ENCODE data around the gene TOP3B. TPM values are rescaled to one million over a fixed set of nuclear protein-coding genes. Genes with fewer than 3 reads are reported as not detected.

Gene TOP3B
- total and polyA plus RNA-seq, 4 donors, result 6.0 to 26.9 (median 8.8) TPM

DNA sequence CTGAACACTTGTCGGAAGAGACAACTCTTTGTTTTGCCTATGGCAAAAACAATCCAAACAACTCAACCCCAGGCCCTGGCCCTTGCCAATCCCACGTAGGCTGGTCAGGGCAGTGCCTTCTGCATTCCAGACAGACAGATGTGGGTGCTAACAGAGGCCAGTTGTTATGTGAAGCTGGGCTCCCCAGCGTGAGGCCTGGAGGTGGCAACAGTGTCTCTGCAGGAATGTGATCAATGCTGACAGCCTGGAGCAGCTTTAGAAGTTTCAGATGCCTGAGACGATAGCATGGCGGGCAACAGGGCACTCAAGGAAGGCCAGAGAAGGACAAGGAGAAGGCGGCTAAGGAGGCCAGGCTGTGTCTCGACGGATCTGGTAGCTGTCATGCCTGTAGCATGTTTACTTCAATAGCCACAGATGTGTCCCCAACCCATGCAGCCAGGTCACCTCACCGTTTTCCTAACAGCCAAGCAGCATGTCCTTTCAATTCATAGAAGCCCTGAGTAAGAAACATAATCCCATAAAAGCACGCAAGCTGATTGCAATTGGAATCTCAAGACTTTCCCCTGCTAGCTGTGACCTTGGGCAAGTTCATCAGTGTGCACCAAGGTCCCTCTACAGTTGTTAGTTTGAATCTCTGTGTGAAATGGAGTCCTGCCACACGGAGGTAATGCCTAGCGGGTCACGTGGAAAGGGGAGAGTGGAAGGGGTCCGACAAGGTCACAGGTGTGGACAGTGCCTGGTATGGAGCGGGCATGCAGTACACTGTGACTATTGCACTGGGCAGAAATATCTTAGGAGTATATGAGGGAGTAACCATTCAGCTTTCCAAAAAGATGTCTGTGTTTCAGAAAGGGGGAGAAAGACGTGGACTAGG, 15.7 kb downstream of the TOP3B start:
- peaks cover 20 to 85% (median 66%) of the 10 kb centered on the region in 4 donors for H3K36me3 ChIP-seq (ENCODE audit: control insufficient read depth in 4 of 4, insufficient read depth in 3 of 4, low read depth in 1 of 4, low read length in 3 of 4)
- H3K27me3 ChIP-seq (ENCODE audit: control insufficient read depth in 4 of 4, insufficient read depth in 4 of 4, low read length in 3 of 4), result no peaks in the 10 kb centered on the region
- DNase-seq (ENCODE audit: low spot score), result no peak
- TF ChIP-seq EGR1 (IDR thresholded peaks at IDR 0.05; ENCODE audit: low read depth in 2 of 2), result no peak
- no peak for TF ChIP-seq HNF4A (conservative IDR thresholded peaks at IDR 0.05)
- TF ChIP-seq HNF4G (IDR thresholded peaks at IDR 0.05), result no peak
- TF ChIP-seq, protein P1, sequence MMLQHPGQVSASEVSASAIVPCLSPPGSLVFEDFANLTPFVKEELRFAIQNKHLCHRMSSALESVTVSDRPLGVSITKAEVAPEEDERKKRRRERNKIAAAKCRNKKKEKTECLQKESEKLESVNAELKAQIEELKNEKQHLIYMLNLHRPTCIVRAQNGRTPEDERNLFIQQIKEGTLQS (IDR thresholded peaks at IDR 0.05), result no peak
- TF ChIP-seq NR2F2 (IDR thresholded peaks at IDR 0.05), result no peak
- TF ChIP-seq, protein P2, sequence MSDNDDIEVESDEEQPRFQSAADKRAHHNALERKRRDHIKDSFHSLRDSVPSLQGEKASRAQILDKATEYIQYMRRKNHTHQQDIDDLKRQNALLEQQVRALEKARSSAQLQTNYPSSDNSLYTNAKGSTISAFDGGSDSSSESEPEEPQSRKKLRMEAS (IDR thresholded peaks at IDR 0.05), result no peak
- TF ChIP-seq SP1 (IDR thresholded peaks at IDR 0.05), result no peak
- no peak for TF ChIP-seq FOXA1 (IDR thresholded peaks at IDR 0.05)
- no peak for TF ChIP-seq FOXA2 (IDR thresholded peaks at IDR 0.05)
- no peak for TF ChIP-seq RXRA (IDR thresholded peaks at IDR 0.05)
- TF ChIP-seq TAF1 (conservative IDR thresholded peaks at IDR 0.05), result no peak
- no peak for TF ChIP-seq JUND (IDR thresholded peaks at IDR 0.05)
- TF ChIP-seq, protein P3, sequence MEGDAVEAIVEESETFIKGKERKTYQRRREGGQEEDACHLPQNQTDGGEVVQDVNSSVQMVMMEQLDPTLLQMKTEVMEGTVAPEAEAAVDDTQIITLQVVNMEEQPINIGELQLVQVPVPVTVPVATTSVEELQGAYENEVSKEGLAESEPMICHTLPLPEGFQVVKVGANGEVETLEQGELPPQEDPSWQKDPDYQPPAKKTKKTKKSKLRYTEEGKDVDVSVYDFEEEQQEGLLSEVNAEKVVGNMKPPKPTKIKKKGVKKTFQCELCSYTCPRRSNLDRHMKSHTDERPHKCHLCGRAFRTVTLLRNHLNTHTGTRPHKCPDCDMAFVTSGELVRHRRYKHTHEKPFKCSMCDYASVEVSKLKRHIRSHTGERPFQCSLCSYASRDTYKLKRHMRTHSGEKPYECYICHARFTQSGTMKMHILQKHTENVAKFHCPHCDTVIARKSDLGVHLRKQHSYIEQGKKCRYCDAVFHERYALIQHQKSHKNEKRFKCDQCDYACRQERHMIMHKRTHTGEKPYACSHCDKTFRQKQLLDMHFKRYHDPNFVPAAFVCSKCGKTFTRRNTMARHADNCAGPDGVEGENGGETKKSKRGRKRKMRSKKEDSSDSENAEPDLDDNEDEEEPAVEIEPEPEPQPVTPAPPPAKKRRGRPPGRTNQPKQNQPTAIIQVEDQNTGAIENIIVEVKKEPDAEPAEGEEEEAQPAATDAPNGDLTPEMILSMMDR (IDR thresholded peaks at IDR 0.05; ENCODE audit: low read depth, low read length, missing input control), result no peak
- TF ChIP-seq, protein P4, sequence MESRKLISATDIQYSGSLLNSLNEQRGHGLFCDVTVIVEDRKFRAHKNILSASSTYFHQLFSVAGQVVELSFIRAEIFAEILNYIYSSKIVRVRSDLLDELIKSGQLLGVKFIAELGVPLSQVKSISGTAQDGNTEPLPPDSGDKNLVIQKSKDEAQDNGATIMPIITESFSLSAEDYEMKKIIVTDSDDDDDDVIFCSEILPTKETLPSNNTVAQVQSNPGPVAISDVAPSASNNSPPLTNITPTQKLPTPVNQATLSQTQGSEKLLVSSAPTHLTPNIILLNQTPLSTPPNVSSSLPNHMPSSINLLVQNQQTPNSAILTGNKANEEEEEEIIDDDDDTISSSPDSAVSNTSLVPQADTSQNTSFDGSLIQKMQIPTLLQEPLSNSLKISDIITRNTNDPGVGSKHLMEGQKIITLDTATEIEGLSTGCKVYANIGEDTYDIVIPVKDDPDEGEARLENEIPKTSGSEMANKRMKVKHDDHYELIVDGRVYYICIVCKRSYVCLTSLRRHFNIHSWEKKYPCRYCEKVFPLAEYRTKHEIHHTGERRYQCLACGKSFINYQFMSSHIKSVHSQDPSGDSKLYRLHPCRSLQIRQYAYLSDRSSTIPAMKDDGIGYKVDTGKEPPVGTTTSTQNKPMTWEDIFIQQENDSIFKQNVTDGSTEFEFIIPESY (IDR thresholded peaks at IDR 0.05), result no peak
- TF ChIP-seq RAD21 (IDR thresholded peaks at IDR 0.05), result no peak
- TF ChIP-seq, protein P5, sequence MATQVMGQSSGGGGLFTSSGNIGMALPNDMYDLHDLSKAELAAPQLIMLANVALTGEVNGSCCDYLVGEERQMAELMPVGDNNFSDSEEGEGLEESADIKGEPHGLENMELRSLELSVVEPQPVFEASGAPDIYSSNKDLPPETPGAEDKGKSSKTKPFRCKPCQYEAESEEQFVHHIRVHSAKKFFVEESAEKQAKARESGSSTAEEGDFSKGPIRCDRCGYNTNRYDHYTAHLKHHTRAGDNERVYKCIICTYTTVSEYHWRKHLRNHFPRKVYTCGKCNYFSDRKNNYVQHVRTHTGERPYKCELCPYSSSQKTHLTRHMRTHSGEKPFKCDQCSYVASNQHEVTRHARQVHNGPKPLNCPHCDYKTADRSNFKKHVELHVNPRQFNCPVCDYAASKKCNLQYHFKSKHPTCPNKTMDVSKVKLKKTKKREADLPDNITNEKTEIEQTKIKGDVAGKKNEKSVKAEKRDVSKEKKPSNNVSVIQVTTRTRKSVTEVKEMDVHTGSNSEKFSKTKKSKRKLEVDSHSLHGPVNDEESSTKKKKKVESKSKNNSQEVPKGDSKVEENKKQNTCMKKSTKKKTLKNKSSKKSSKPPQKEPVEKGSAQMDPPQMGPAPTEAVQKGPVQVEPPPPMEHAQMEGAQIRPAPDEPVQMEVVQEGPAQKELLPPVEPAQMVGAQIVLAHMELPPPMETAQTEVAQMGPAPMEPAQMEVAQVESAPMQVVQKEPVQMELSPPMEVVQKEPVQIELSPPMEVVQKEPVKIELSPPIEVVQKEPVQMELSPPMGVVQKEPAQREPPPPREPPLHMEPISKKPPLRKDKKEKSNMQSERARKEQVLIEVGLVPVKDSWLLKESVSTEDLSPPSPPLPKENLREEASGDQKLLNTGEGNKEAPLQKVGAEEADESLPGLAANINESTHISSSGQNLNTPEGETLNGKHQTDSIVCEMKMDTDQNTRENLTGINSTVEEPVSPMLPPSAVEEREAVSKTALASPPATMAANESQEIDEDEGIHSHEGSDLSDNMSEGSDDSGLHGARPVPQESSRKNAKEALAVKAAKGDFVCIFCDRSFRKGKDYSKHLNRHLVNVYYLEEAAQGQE (IDR thresholded peaks at IDR 0.05), result no peak
- no peak for TF ChIP-seq GABPA (IDR thresholded peaks at IDR 0.05 in 1 of 2, conservative IDR thresholded peaks at IDR 0.05 in 1 of 2)
- TF ChIP-seq YY1 (IDR thresholded peaks at IDR 0.05), result no peak
- peaks cover 0 to 2% (median 0%) of the 10 kb centered on the region in 4 donors for H3K4me1 ChIP-seq (ENCODE audit: control insufficient read depth in 4 of 4, insufficient read depth in 4 of 4, low read length in 3 of 4)
- no peak overlapping the region for H3K9ac ChIP-seq (ENCODE audit: low read depth in 1 of 2, low read length in 2 of 2)
- no peak overlapping the region for H3K27ac ChIP-seq (ENCODE audit: low read depth in 1 of 2, low read length in 2 of 2)
- 96% methylated on average over 16 of the region's 16 CpGs for WGBS
- no peak overlapping the region for H3K4me3 ChIP-seq (ENCODE audit: low read depth in 1 of 3, low read length in 3 of 3)
- H3K9me3 ChIP-seq (ENCODE audit: control insufficient read depth in 4 of 4, low read length in 3 of 4), result no peaks in the 10 kb centered on the region

All from liver (tissue), 9 donors.